ENCODE data around the gene RAB14. TPM values are rescaled to one million over a fixed set of nuclear protein-coding genes. Genes with fewer than 3 reads are reported as not detected.
"Not testable (repeated sequence)": the region's sequence is repeated elsewhere in the genome, so short reads cannot be mapped to it uniquely, and the experiment has no call there.

The RAB14 gene
- total RNA-seq, 2 experiments from 2014 or later = 58.2 to 58.5 TPM

DNA sequence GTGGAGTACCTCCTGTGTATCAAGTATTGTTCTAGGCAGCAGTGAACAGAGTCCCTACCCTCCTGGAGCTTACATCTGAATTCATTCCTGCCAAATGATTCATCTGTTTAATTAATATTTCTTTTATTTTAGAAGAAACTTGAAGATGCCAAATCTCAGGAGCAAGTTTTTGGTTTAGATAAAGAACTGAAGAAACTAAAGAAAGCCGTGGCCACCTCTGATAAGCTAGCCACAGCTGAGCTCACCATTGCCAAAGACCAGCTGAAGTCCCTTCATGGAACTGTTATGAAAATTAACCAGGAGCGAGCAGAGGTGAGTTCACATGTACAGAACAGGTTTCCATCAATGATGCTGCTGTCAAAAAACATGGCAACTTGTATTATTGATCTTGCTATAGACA, 57.9 kb downstream of the RAB14 start:
- Mint-ChIP-seq H3K27ac (no peak overlapping the region), H3K4me1 (ENCODE audit: low read depth) (peaks cover 7% of the 10 kb centered on the region), H3K4me3 (no peak overlapping the region), H3K9me3 (no peaks in the 10 kb centered on the region), H3K27me3 (no peaks in the 10 kb centered on the region), H3K36me3 (peaks cover 73% of the 10 kb centered on the region)
- CTCF ChIA-PET = no interaction called here
- intact Hi-C loops (cut with micrococcal nuclease) = no loop called here
- DNase-seq = no peak
- POLR2A ChIA-PET = no interaction called here

DNA sequence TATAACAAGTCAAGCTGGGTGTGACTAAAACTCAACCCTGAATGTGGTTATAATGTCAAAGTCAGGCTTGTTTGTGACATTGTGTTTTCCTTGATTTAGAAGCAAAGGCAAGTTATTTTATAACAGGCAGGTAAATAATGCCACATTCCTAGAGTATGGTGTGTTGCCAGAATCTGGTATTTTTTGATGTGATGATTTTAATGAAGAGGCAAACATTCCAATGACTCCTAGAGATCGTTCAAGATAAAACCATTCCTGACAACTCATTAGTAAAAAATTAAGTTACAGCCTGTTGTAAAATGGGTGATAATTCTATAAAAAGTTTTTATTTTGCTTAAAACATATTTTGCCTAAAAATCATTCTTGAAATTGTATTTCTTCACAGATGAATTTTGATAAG, 60.0 kb downstream of the RAB14 start:
- CTCF ChIA-PET = interaction anchor here (0.6 kb wide), 1 partner anchor 82 kb away, joined by 4 read pairs; no protein-coding TSS in a partner anchor
- Mint-ChIP-seq H3K9me3 (no peaks in the 10 kb centered on the region), H3K36me3 (peaks cover 73% of the 10 kb centered on the region), H3K27ac (no peak overlapping the region), H3K4me3 (no peak overlapping the region), H3K27me3 (no peaks in the 10 kb centered on the region), H3K4me1 (ENCODE audit: low read depth) (peaks cover 4% of the 10 kb centered on the region)
- intact Hi-C loops (cut with micrococcal nuclease) = no loop called here
- DNase-seq = no peak
- POLR2A ChIA-PET = no interaction called here

DNA sequence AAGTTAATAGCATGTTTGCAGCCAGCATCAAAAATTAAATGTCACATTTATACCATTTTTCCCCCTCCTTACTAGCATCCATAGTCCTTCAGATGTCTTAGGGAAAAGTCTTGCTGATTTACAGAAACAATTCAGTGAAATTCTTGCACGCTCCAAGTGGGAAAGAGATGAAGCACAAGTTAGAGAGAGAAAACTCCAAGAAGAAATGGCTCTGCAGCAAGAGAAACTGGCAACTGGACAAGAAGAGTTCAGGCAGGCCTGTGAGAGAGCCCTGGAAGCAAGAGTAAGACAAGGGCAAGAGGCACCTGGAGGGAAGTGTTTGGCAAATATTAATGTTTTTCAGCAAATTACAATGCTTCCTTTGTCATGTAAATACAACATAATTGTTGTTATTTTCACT, 60.4 kb downstream of the RAB14 start:
- Mint-ChIP-seq H3K27me3 (no peaks in the 10 kb centered on the region), H3K36me3 (peaks cover 72% of the 10 kb centered on the region), H3K9me3 (no peaks in the 10 kb centered on the region), H3K27ac (no peak overlapping the region), H3K4me3 (no peak overlapping the region), H3K4me1 (ENCODE audit: low read depth) (peaks cover 6% of the 10 kb centered on the region)
- CTCF ChIA-PET = no interaction called here
- POLR2A ChIA-PET = no interaction called here
- intact Hi-C loops (cut with micrococcal nuclease) = no loop called here
- DNase-seq = no peak

DNA sequence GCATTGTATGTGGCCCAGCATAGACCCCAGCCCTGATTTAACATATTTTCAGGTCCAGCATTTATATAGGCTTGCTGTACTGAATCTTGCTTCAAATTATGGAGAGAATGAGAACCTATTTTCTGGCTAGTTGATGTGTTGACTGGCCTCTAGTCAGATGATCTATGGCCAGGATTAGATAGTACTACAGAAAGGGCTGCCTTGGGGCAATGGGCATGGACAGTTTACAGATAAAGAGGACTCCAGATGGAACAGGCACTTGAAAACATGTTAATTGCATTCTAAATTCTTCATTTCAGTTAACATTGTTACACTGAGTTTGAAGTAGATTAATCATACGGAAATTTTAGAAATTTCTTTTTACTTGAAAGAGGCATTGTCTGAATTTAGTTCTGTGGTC, 61.5 kb downstream of the RAB14 start:
- H3K36me3 Mint-ChIP-seq = peaks cover 69% of the 10 kb centered on the region
- intact Hi-C loops (cut with micrococcal nuclease) = no loop called here
- no peaks in the 10 kb centered on the region for H3K27me3 Mint-ChIP-seq
- no peak overlapping the region for H3K4me3 Mint-ChIP-seq
- DNase-seq = no peak
- ChIA-PET CTCF (interaction anchor here (1.5 kb wide), 1 partner anchor 19 kb away, joined by 3 read pairs; no protein-coding TSS in a partner anchor), POLR2A (no interaction called here)
- H3K4me1 Mint-ChIP-seq (ENCODE audit: low read depth) = peaks cover 6% of the 10 kb centered on the region
- H3K9me3 Mint-ChIP-seq = no peaks in the 10 kb centered on the region
- H3K27ac Mint-ChIP-seq = no peak overlapping the region

DNA sequence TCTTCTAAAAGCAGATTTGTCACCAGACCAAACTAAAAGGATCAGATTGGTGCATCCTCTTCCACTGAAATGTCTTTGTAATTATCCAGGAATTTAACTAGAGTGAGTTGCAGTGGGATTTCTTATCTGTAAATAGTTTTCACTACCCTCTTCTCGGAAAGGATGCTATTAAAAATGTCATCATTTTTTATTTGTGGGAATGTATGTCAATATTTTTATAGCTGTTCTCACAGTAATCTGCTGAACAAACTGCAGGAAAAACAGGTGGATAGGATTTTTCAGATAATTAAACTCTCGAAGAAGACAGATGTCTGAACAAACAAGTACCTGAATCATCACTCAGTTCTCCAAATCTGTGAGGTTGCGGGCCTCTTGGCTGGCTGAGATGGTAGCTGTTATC, 62.7 kb downstream of the RAB14 start:
- POLR2A ChIA-PET = no interaction called here
- Mint-ChIP-seq H3K9me3 (no peaks in the 10 kb centered on the region), H3K36me3 (peaks cover 62% of the 10 kb centered on the region), H3K27ac (no peak overlapping the region), H3K4me3 (no peak overlapping the region), H3K27me3 (no peaks in the 10 kb centered on the region), H3K4me1 (ENCODE audit: low read depth) (peaks cover 10% of the 10 kb centered on the region)
- intact Hi-C loops (cut with micrococcal nuclease) = no loop called here
- DNase-seq = no peak
- CTCF ChIA-PET = interaction anchor here (1.5 kb wide), 1 partner anchor 17 kb away, joined by 3 read pairs; no protein-coding TSS in a partner anchor

DNA sequence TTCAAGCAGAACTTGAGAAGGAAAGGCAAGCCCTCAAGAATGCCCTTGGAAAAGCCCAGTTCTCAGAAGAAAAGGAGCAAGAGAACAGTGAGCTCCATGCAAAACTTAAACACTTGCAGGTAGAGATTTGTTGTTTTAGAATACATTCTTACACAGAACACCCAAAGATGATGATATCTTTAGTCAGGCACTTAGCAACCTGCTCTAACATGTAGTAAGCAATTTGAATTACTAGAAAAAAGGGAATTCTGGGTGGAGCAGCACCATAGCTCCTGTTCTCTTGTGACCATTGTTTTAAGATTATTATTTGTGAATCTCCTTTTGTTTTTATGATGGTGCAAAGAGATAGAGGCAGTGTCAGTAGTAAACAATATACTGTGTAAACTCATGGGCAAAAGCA, 63.1 kb downstream of the RAB14 start:
- intact Hi-C loops (cut with micrococcal nuclease) = no loop called here
- Mint-ChIP-seq H3K9me3 (no peaks in the 10 kb centered on the region), H3K27me3 (no peaks in the 10 kb centered on the region), H3K4me3 (no peak overlapping the region), H3K27ac (no peak overlapping the region), H3K4me1 (ENCODE audit: low read depth) (peaks cover 10% of the 10 kb centered on the region), H3K36me3 (peaks cover 61% of the 10 kb centered on the region)
- POLR2A ChIA-PET = no interaction called here
- no peak for DNase-seq
- CTCF ChIA-PET = no interaction called here

DNA sequence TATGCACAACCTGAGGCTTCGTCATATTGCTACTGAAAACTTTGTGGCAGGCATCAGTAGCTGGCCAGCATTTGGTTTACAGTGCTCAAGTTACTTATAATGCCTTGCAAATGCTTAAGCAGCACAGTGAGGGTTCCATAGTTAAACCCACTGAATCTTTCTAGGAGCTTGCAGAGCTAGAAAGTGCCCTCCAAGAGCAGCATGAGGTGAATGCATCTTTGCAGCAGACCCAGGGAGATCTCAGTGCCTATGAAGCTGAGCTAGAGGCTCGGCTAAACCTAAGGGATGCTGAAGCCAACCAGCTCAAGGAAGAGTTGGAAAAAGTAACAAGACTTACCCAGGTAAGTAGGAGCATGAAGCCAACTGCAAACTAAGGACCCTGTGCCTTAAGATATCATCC, 66.0 kb downstream of the RAB14 start:
- POLR2A ChIA-PET = no interaction called here
- H3K4me1 Mint-ChIP-seq (ENCODE audit: low read depth) = peaks cover 39% of the 10 kb centered on the region
- intact Hi-C loops (cut with micrococcal nuclease) = no loop called here
- no peak for DNase-seq
- H3K36me3 Mint-ChIP-seq = peaks cover 62% of the 10 kb centered on the region
- CTCF ChIA-PET = no interaction called here
- no peaks in the 10 kb centered on the region for H3K27me3 Mint-ChIP-seq
- no peak overlapping the region for H3K27ac Mint-ChIP-seq
- no peak overlapping the region for H3K4me3 Mint-ChIP-seq
- H3K9me3 Mint-ChIP-seq = no peaks in the 10 kb centered on the region

DNA sequence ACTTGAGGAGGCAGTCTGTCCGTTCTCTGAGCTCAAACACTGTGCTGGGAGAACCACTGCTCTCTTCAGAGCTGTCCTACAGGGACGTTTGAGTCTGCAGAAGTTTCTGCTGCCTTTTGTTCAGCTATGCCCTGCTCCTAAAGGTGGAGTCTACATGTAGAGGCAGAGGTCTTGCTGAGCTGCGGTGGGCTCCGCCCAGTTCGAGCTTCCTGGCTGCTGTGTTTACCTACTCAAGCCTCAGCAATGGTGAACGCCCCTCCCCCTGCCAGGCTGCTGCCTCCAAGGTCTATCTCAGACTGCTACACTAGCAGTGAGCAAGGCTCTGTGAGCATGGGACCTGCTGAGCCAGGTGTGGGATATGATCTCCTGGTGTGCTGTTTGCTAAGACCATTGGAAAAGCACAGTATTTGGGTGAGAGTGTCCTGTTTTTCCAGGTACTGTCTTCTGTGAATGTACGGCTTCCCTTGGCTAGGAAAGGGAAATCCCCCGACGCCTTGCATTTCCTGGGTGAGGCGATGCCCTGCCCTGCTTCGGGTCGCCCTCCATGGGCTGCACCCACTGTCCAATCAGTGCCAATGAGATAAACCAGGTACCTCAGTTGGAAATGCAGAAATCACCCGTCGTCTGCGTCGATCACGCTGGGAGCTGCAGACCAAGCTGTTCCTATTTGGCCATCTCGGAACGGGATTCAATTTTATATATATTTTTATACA, 68.4 kb downstream of the RAB14 start:
- Mint-ChIP-seq H3K4me1 (ENCODE audit: low read depth) (peaks cover 61% of the 10 kb centered on the region), H3K4me3 (no peak overlapping the region), H3K27me3 (no peaks in the 10 kb centered on the region), H3K9me3 (peaks cover 10% of the 10 kb centered on the region), H3K27ac (peak overlapping the region; percentile 59), H3K36me3 (peaks cover 68% of the 10 kb centered on the region)
- CTCF ChIA-PET = interaction anchor here (0.8 to 1.1 kb wide), 2 partner anchors 145 to 152 kb away, joined by 3 read pairs; no protein-coding TSS in a partner anchor
- DNase-seq = peak; percentile 82
- POLR2A ChIA-PET = interaction anchor here (0.8 kb wide), 2 partner anchors 12 to 228 kb away, joined by 3 read pairs; no protein-coding TSS in a partner anchor
- intact Hi-C loops (cut with micrococcal nuclease) = no loop called here

DNA sequence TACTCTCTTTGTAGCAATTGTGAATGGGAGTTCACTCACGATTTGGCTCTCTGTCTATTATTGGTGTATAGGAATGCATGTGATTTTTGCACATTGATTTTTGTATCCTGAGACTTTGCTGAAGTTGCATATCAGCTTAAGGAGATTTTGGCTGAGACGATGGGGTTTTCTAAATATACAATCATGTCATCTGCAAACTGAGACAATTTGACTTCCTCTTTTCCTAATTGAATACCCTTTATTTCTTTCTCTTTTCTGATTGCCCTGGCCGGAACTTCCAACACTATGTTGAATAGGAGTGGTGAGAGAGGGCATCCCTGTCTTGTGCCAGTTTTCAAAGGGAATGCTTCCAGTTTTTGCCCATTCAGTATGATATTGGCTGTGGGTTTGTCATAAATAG, 72.3 kb downstream of the RAB14 start:
- H3K4me3 Mint-ChIP-seq = not testable (repeated sequence)

More for the DNA sequence above, 72.3 kb downstream of the RAB14 start:
- H3K9me3 Mint-ChIP-seq; POLR2A ChIA-PET; H3K27me3 Mint-ChIP-seq; intact Hi-C loops (cut with micrococcal nuclease); CTCF ChIA-PET; DNase-seq; H3K27ac Mint-ChIP-seq: not testable (repeated sequence)
- H3K4me1 Mint-ChIP-seq (ENCODE audit: low read depth) = peaks cover 63% of the 10 kb centered on the region
- H3K36me3 Mint-ChIP-seq = peaks cover 76% of the 10 kb centered on the region

Other genes starting within 250 kb of the RAB14 start
- 1 to 10 TPM; 2.5 to 2.7 TPM for gene C5, start 151.6 kb downstream of the RAB14 start, total RNA-seq
- gene CNTRL, start 126.9 kb downstream of the RAB14 start, total RNA-seq = 10 to 100 TPM; 60.0 to 65.1 TPM
- 1 to 10 TPM; 2.6 to 2.9 TPM for gene GSN, start 66.3 kb upstream of the RAB14 start, total RNA-seq
- gene STOM, start 168.4 kb upstream of the RAB14 start, total RNA-seq = 10 to 100 TPM; 49.8 to 51.9 TPM